Lower leg skin (tissue), 4 donors: Measurements from ENCODE around the gene MUSK. TPM values are rescaled to one million over a fixed set of nuclear protein-coding genes. Genes with fewer than 3 reads are reported as not detected.
"Not testable (repeated sequence)": the region's sequence is repeated elsewhere in the genome, so short reads cannot be mapped to it uniquely, and the experiment has no call there.

ENCODE experiments used
- DNase-seq, 2 donors: peaks; one replicate each; pipeline ENCODE4 v3.0.0-alpha.2; 2019; ENCODE audit warnings: low spot score in 2 of 2
- H3K4me3 ChIP-seq: fragments of 200-600 bp; sonication (generic); 2 replicates; pipeline ENCODE4 v1.5.1; 2017; ENCODE audit warnings: mild to moderate bottlenecking, low read depth; ENCODE audit not compliant: poor library complexity, severe bottlenecking
- POLR2A ChIP-seq, 2 donors: fragments of 450-650 bp; IDR thresholded peaks; one replicate each; pipeline ENCODE4 v1.6.1; 2016 to 2017; ENCODE audit warnings: antibody characterized with exemption in 2 of 2, mild to moderate bottlenecking in 1 of 2, moderate library complexity in 1 of 2
- WGBS, 2 donors: methylation state at CpG; one replicate each; pipeline ENCODE4 v1.1.5; 2018; 5-methylcytosine and 5-hydroxymethylcytosine counted together
- intact Hi-C: fragments of 100-400 bp; cut with DNase I; formaldehyde crosslinking; loops from one replicate; pipeline ENCODE4 v1.15.0; 2023; ENCODE audit warnings: low total_unique reads
- total RNA-seq, 4 donors: library from RNA; depleted of rRNA; stranded (reverse); fragments of >200 nt; gene quantifications; one replicate each; pipeline ENCODE4 v1.1.0, GENCODE V29; 2016
- TF ChIP-seq, protein P1 (sequence below), 3 donors: fragments of 450-650 bp; IDR thresholded peaks; one replicate each; pipeline ENCODE4 v1.5.1; 2016; ENCODE audit warnings: antibody characterized with exemption in 3 of 3, mild to moderate bottlenecking in 3 of 3, moderate library complexity in 2 of 3

Gene MUSK
- total RNA-seq, 4 donors from 2014 or later: 0.23 to 4.7 (median 0.68) TPM

DNA sequence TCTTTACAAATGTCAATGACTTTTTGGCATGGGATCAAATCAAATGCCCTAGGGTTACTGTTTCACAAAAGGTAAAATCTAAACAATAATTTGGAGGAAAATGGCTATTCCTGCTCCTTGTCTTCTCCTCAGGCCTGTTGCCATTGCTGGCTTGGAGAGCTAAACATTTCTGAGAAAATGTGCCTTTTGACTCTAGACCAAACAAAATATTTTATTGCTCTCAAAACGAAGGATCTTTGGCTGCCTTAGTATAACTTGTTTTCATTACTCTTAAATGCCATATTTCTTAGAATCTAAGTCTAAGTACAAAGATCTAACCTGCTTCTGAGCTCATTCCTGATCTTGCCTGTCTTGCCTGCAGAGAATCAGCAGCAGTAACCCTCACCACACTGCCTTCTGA, 116.6 kb downstream of the MUSK start:
- intact Hi-C loops: no loop called here
- DNase-seq: no peak
- no peak overlapping the region for H3K4me3 ChIP-seq
- TF ChIP-seq, protein P1, sequence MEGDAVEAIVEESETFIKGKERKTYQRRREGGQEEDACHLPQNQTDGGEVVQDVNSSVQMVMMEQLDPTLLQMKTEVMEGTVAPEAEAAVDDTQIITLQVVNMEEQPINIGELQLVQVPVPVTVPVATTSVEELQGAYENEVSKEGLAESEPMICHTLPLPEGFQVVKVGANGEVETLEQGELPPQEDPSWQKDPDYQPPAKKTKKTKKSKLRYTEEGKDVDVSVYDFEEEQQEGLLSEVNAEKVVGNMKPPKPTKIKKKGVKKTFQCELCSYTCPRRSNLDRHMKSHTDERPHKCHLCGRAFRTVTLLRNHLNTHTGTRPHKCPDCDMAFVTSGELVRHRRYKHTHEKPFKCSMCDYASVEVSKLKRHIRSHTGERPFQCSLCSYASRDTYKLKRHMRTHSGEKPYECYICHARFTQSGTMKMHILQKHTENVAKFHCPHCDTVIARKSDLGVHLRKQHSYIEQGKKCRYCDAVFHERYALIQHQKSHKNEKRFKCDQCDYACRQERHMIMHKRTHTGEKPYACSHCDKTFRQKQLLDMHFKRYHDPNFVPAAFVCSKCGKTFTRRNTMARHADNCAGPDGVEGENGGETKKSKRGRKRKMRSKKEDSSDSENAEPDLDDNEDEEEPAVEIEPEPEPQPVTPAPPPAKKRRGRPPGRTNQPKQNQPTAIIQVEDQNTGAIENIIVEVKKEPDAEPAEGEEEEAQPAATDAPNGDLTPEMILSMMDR (IDR thresholded peaks at IDR 0.05): no peak
- TF ChIP-seq POLR2A (IDR thresholded peaks at IDR 0.05): no peak
- WGBS, 2 donors: 3 to 26% methylated on average over 1 of the region's 1 CpG

DNA sequence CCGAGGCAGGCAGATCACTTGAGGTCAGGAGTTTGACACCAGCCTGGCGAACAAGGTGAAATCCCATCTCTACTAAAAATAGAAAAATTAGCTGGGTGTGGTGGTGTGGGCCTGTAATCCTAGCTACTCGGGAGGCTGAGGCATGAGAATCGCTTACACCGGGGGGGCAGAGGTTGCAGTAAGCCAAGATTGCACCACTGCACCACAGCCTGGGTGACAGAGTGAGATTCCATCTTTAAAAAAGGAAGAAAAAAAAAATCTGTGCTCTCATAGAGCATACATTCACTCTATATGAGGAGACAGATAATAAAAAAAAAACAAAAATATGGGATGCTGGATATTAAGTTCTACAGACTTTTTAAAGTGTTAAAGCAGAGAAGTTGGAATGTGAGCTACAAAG, 119.8 kb downstream of the MUSK start:
- DNase-seq, intact Hi-C loops, H3K4me3 ChIP-seq: not testable (repeated sequence)
- 89 to 96% methylated on average over 5 of the region's 5 CpGs for WGBS, 2 donors

DNA sequence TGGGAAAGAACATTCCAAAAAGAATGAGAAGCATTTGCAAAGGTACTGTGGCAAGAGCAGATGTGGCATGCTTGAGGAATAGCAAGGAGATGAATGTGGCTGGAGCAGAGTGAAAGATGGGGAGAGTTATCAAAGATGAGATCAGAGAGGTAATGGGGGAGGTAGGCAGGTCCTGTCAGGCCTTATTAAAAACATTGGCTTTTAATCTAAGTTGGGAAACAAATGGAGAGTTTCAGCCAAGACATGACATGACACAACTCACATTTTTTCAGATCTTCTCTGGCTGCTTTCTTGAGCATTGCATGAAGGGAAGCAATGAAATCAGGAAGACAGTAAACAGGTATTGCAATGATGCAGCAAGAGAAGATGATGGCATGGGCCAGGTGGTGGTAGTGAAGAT, 120.3 kb downstream of the MUSK start:
- TF ChIP-seq POLR2A (IDR thresholded peaks at IDR 0.05): no peak
- TF ChIP-seq, protein P1 (IDR thresholded peaks at IDR 0.05): no peak
- DNase-seq: no peak
- intact Hi-C loops: no loop called here

DNA sequence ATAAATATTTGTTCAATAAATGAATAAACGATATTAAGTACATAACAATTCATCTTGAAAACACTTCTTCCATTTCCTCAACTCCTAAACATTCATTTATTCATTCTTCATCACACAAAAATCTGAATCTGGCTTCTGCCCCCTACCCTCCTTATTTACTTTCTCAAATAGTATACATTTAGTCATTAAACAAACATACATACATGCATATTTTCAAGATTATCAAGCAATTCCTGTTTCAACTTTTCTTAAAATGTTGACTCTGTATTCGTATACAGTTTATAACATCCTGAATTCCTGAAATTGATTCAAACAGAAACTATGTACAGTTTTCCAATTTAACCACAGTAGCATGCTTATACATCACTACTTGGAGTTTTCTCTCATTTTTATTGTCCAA, 129.0 kb downstream of the MUSK start:
- intact Hi-C loops: no loop called here
- 46 to 49% methylated on average over 2 of the region's 2 CpGs for WGBS, 2 donors
- H3K4me3 ChIP-seq: no peak overlapping the region
- TF ChIP-seq POLR2A (IDR thresholded peaks at IDR 0.05): no peak
- TF ChIP-seq, protein P1 (IDR thresholded peaks at IDR 0.05): no peak
- no peak for DNase-seq

More for the DNA sequence above, 120.3 kb downstream of the MUSK start:
- H3K4me3 ChIP-seq: no peak overlapping the region

DNA sequence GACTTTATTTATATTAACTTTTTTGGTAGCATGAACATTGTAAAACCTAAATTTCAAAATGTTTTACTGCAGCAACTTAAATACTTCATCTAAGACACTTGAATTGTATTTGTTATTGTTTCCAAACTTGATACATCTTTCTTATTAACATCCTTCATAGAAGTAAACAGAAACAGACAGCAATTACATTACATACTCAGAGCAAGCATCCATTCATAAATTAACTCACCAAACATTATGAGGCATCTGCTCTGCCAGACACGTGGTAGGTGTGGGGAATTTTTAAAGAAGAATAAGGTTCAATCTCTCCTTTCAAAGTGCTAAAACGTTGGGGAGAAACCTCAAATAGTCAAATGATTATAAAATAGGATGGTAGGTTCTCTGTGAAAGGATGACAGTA, 130.8 kb downstream of the MUSK start:
- intact Hi-C loops: no loop called here
- WGBS, 2 donors: 26 to 34% methylated on average over 2 of the region's 2 CpGs
- no peak overlapping the region for H3K4me3 ChIP-seq
- TF ChIP-seq, protein P1 (IDR thresholded peaks at IDR 0.05): no peak
- no peak for TF ChIP-seq POLR2A (IDR thresholded peaks at IDR 0.05)
- no peak for DNase-seq

DNA sequence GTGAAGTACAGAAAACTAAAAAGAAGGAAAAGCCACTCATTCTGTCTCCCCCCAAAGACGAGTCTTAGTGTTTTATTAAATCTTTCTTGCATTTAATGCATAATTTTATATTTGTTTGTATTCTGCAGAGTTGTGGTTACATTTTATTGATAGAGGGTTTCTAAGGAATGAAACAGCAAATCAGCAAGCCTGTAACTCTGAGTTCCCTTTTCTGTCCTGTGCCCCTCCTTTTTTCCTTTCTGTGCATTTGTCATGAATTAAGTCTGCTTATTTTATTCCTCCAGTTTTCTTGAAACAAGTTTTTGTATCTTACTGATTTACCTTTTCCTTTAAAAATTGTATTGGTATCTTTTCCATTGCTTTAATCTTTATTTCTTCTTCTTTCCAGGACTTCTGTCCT, 132.8 kb downstream of the MUSK start:
- H3K4me3 ChIP-seq: no peak overlapping the region
- 64 to 66% methylated on average over 1 of the region's 1 CpG for WGBS, 2 donors
- intact Hi-C loops: no loop called here
- DNase-seq: no peak
- no peak for TF ChIP-seq POLR2A (IDR thresholded peaks at IDR 0.05)
- TF ChIP-seq, protein P1 (IDR thresholded peaks at IDR 0.05): no peak
